H9 (cell line): ENCODE results near the gene BOD1L1. TPM values are rescaled to one million over a fixed set of nuclear protein-coding genes. Genes with fewer than 3 reads are reported as not detected.

Experiments used
- DNase-seq: peaks from one replicate; pipeline ENCODE4 v3.0.0-alpha.2; 2017
- H2AFZ ChIP-seq: one replicate; pipeline ENCODE4 v1.6.1; 2013; ENCODE audit warnings: mild to moderate bottlenecking, low read length, control low read depth, moderate library complexity
- H2AK5ac ChIP-seq: 2 replicates; pipeline ENCODE4 v1.6.1; 2013; ENCODE audit warnings: low read length, control low read depth, mixed read lengths; ENCODE audit not compliant: insufficient read length
- H2BK120ac ChIP-seq: one replicate; pipeline ENCODE4 v1.6.1; 2013; ENCODE audit warnings: low read depth, mild to moderate bottlenecking, low read length, control low read depth, inconsistent platforms; ENCODE audit not compliant: poor library complexity, severe bottlenecking
- H2BK12ac ChIP-seq: 2 replicates; pipeline ENCODE4 v1.6.1; 2013; ENCODE audit warnings: low read length, control low read depth, mixed read lengths, low read depth; ENCODE audit not compliant: insufficient read length
- H2BK15ac ChIP-seq: 2 replicates; pipeline ENCODE4 v1.6.1; 2013; ENCODE audit warnings: low read depth, low read length, control low read depth
- H2BK20ac ChIP-seq: one replicate; pipeline ENCODE4 v1.6.1; 2013; ENCODE audit warnings: low read depth, mild to moderate bottlenecking, low read length, control low read depth, inconsistent platforms; ENCODE audit not compliant: poor library complexity, severe bottlenecking
- H2BK5ac ChIP-seq: 2 replicates; pipeline ENCODE4 v1.6.1; 2013; ENCODE audit warnings: low read length, control low read depth, mixed read lengths; ENCODE audit not compliant: insufficient read length
- H3K14ac ChIP-seq: 2 replicates; pipeline ENCODE4 v1.6.1; 2013; ENCODE audit warnings: low read length, control low read depth; ENCODE audit not compliant: insufficient read depth
- H3K18ac ChIP-seq: 2 replicates; pipeline ENCODE4 v1.6.1; 2013; ENCODE audit warnings: low read depth, mild to moderate bottlenecking, mixed read lengths, low read length, control low read depth; ENCODE audit not compliant: insufficient read length
- H3K23ac ChIP-seq: 2 replicates; pipeline ENCODE4 v1.6.1; 2013; ENCODE audit warnings: low read length, control low read depth, mixed read lengths, low read depth; ENCODE audit not compliant: insufficient read length
- H3K23me2 ChIP-seq: 2 replicates; pipeline ENCODE4 v1.6.1; 2013; ENCODE audit warnings: low read depth, mild to moderate bottlenecking, mixed read lengths, low read length, control low read depth; ENCODE audit not compliant: insufficient read length, poor library complexity, severe bottlenecking
- H3K27ac ChIP-seq: 2 replicates; pipeline ENCODE4 v1.5.1; 2013; ENCODE audit warnings: low read length, control low read depth, mixed read lengths, low read depth; ENCODE audit not compliant: insufficient read length
- H3K27me3 ChIP-seq: 2 replicates; pipeline ENCODE4 v1.6.1; 2013; ENCODE audit warnings: low read length, control low read depth, inconsistent platforms; ENCODE audit not compliant: insufficient read depth
- H3K4ac ChIP-seq: 2 replicates; pipeline ENCODE4 v1.6.1; 2013; ENCODE audit warnings: low read depth, mild to moderate bottlenecking, control low read depth, inconsistent platforms, low read length, moderate library complexity
- H3K4me1 ChIP-seq: 2 replicates; pipeline ENCODE4 v1.6.1; 2013; ENCODE audit warnings: low read length, control low read depth, inconsistent platforms; ENCODE audit not compliant: insufficient read depth
- H3K4me2 ChIP-seq: 2 replicates; pipeline ENCODE4 v1.6.1; 2013; ENCODE audit warnings: low read length, control low read depth, mixed read lengths; ENCODE audit not compliant: insufficient read length, insufficient read depth
- H3K56ac ChIP-seq: 2 replicates; pipeline ENCODE4 v1.6.1; 2013; ENCODE audit warnings: low read depth, mild to moderate bottlenecking, mixed read lengths, low read length, control low read depth; ENCODE audit not compliant: insufficient read length
- H3K79me1 ChIP-seq: 2 replicates; pipeline ENCODE4 v1.6.1; 2013; ENCODE audit warnings: low read depth, mild to moderate bottlenecking, moderate library complexity, low read length, control low read depth, inconsistent platforms; ENCODE audit not compliant: insufficient read depth, poor library complexity, severe bottlenecking
- H3K79me2 ChIP-seq: 2 replicates; pipeline ENCODE4 v1.6.1; 2013; ENCODE audit warnings: low read length, control low read depth, inconsistent platforms; ENCODE audit not compliant: insufficient read depth
- H3K9ac ChIP-seq: 2 replicates; pipeline ENCODE4 v1.6.1; 2013; ENCODE audit warnings: low read length, control low read depth, mixed read lengths; ENCODE audit not compliant: insufficient read length; ENCODE audit errors: extremely low read depth
- H3K9me3 ChIP-seq: one replicate; pipeline ENCODE4 v1.6.1; 2013; ENCODE audit warnings: low read depth, low read length, inconsistent platforms; ENCODE audit not compliant: control insufficient read depth
- H3T11ph ChIP-seq: one replicate; pipeline ENCODE4 v1.6.1; 2013; ENCODE audit warnings: mild to moderate bottlenecking, low read length, control low read depth, inconsistent platforms
- H4K20me1 ChIP-seq: one replicate; pipeline ENCODE4 v1.6.1; 2013; ENCODE audit not compliant: control insufficient read depth, insufficient read length, insufficient read depth
- H4K5ac ChIP-seq: 2 replicates; pipeline ENCODE4 v1.6.1; 2013; ENCODE audit warnings: low read depth, mild to moderate bottlenecking, mixed read lengths, low read length, control low read depth; ENCODE audit not compliant: insufficient read length
- H4K8ac ChIP-seq: replicated peaks from 2 replicates; pipeline ENCODE4 v1.6.1; 2013; ENCODE audit warnings: low read length, control low read depth, mixed read lengths, low read depth; ENCODE audit not compliant: insufficient read length
- H4K91ac ChIP-seq: 2 replicates; pipeline ENCODE4 v1.6.1; 2013; ENCODE audit warnings: low read depth, mild to moderate bottlenecking, moderate library complexity, mixed read lengths, low read length, control low read depth; ENCODE audit not compliant: insufficient read length
- H3K27ac Mint-ChIP-seq, 3 experiments: 2 replicates in 2 of 3; 3 replicates in 1 of 3; pipeline ENCODE4 v1.8.0; 2020 to 2021; ENCODE audit warnings: mixed read lengths in 3 of 3, mild to moderate bottlenecking in 1 of 3, moderate library complexity in 1 of 3
- H3K27me3 Mint-ChIP-seq: 2 replicates; pipeline ENCODE4 v1.8.0; 2021; ENCODE audit warnings: low read depth, mild to moderate bottlenecking, moderate library complexity, mixed read lengths
- H3K36me3 Mint-ChIP-seq, 3 experiments: 2 replicates in 2 of 3; 3 replicates in 1 of 3; pipeline ENCODE4 v1.8.0; 2020 to 2021; ENCODE audit warnings: low read depth in 3 of 3, mixed read lengths in 3 of 3; ENCODE audit not compliant: insufficient read depth in 1 of 3
- H3K4me1 Mint-ChIP-seq, 2 experiments: 2 replicates each; pipeline ENCODE4 v1.8.0; 2020; ENCODE audit warnings: mixed read lengths in 2 of 2
- H3K4me3 Mint-ChIP-seq, 2 experiments: 2 replicates in 1 of 2; 3 replicates in 1 of 2; pipeline ENCODE4 v1.8.0; 2020 to 2021; ENCODE audit warnings: mild to moderate bottlenecking in 2 of 2, mixed read lengths in 2 of 2, moderate library complexity in 1 of 2
- H3K9me3 Mint-ChIP-seq, 2 experiments: 2 replicates in 1 of 2; 3 replicates in 1 of 2; pipeline ENCODE4 v1.8.0; 2020; ENCODE audit warnings: mild to moderate bottlenecking in 2 of 2, mixed read lengths in 2 of 2, moderate library complexity in 1 of 2
- CTCF ChIP-seq: fragments of 200-600 bp; sonication (generic); conservative IDR thresholded peaks from 3 replicates; pipeline ENCODE4 v1.8.0; 2021; ENCODE audit warnings: antibody characterized with exemption, mild to moderate bottlenecking
- WGBS: extraction: QIAGEN DNeasy Blood & Tissue Kit; methylation state at CpG from one replicate; pipeline ENCODE4 v1.1.7; 2013; ENCODE audit warnings: missing lambda C conversion rate, low lambda C conversion rate, mixed read lengths; ENCODE audit not compliant: insufficient read length; ENCODE audit errors: extremely low coverage; 5-methylcytosine and 5-hydroxymethylcytosine counted together
- total RNA-seq: library from RNA; stranded (reverse); gene quantifications from 2 replicates; pipeline ENCODE4 v1.2.1, GENCODE V29; 2021

The BOD1L1 gene
- total RNA-seq, 1 experiment from 2014 or later, result 37.8 TPM

- DNase-seq, result no peak
- Histone ChIP-seq H2BK15ac (no peak overlapping the region), H2BK120ac (no peak overlapping the region), H3K4ac (no peak overlapping the region), H2BK5ac (no peak overlapping the region), H4K91ac (no peak overlapping the region), H3K27ac (no peak overlapping the region), H3K79me1 (no peaks in the 10 kb centered on the region), H3K4me1 (no peaks in the 10 kb centered on the region), H3T11ph (no peak overlapping the region), H3K9ac (no peak overlapping the region), H3K4me2 (no peak overlapping the region), H3K27me3 (no peaks in the 10 kb centered on the region), H4K8ac (no peak overlapping the region), H2BK12ac (no peak overlapping the region), H3K56ac (no peak overlapping the region), H3K79me2 (no peaks in the 10 kb centered on the region), H3K23ac (no peak overlapping the region), H4K20me1 (no peaks in the 10 kb centered on the region), H4K5ac (no peak overlapping the region), H2BK20ac (no peak overlapping the region), H3K14ac (no peak overlapping the region), H3K23me2 (no peaks in the 10 kb centered on the region), H2AFZ (no peak overlapping the region), H2AK5ac (no peak overlapping the region), H3K18ac (no peak overlapping the region), H3K9me3 (no peaks in the 10 kb centered on the region)
- Mint-ChIP-seq H3K27me3 (no peaks in the 10 kb centered on the region), H3K36me3 (no peaks in the 10 kb centered on the region; a peak in 1 of 7 replicates), H3K9me3 (no peaks in the 10 kb centered on the region; a peak in 2 of 5 replicates), H3K4me3 (no peak overlapping the region), H3K4me1 (no peaks in the 10 kb centered on the region; a peak in 1 of 4 replicates), H3K27ac (no peak overlapping the region)
- TF ChIP-seq CTCF, result no peak
- WGBS, result no CpG with 5 or more reads among the region's 4 CpGs
Observed at GRCh38 chr4:13670456-13671160, 43.1 kb upstream of the BOD1L1 start.
